GM12892 (cell line): ENCODE results near the gene PLPP4.

Experiments used
- POLR2A ChIP-seq: IDR thresholded peaks from 2 replicates; pipeline ENCODE4 v1.6.1; 2011; ENCODE audit warnings: low read depth, low read length, control low read depth
- POLR2AphosphoS5 ChIP-seq: IDR thresholded peaks from 2 replicates; pipeline ENCODE4 v1.6.1; 2011; ENCODE audit warnings: low read depth, low read length, control low read depth
- TAF1 ChIP-seq: IDR thresholded peaks from 2 replicates; pipeline ENCODE4 v1.6.1; 2011; ENCODE audit warnings: low read depth, mild to moderate bottlenecking, control low read depth, low read length, borderline replicate concordance

GRCh38 chr10:120609006-120609405, 152.0 kb downstream of the PLPP4 start:
- TF ChIP-seq POLR2AphosphoS5 (no peak), POLR2A (no peak), TAF1 (no peak)
